Sigmoid colon (tissue), 4 donors: Measurements from ENCODE around the gene PCDHGB1.

ENCODE experiments used
- EP300 ChIP-seq, 4 donors: sonication (generic); formaldehyde crosslinking; IDR thresholded peaks; one replicate each; pipeline ENCODE4 v1.6.1; 2017; ENCODE audit warnings: antibody characterized with exemption in 4 of 4
- POLR2A ChIP-seq, 2 donors: fragments of 450-650 bp; IDR thresholded peaks; one replicate each; pipeline ENCODE4 v1.6.1; 2016; ENCODE audit warnings: antibody characterized with exemption in 2 of 2, mild to moderate bottlenecking in 2 of 2, moderate library complexity in 2 of 2
- POLR2AphosphoS5 ChIP-seq, 4 donors: sonication (generic); formaldehyde crosslinking; IDR thresholded peaks; one replicate each; pipeline ENCODE4 v1.6.1; 2017; ENCODE audit warnings: antibody characterized with exemption in 4 of 4
- TF ChIP-seq, protein P1 (sequence below), 4 experiments: fragments of 450-650 bp in 3 of 4; fragments of 200-600 bp in 1 of 4; IDR thresholded peaks; one replicate each; pipeline ENCODE4 v1.5.1; 2016 to 2019; ENCODE audit warnings: antibody characterized with exemption in 4 of 4, mild to moderate bottlenecking in 3 of 4, moderate library complexity in 2 of 4

GRCh38 chr5:141359790-141360426 is 10.0 kb downstream of the PCDHGB1 start, which contains the start of gene PCDHGB2:
- no peak for TF ChIP-seq POLR2A (IDR thresholded peaks at IDR 0.05)
- TF ChIP-seq, protein P1, sequence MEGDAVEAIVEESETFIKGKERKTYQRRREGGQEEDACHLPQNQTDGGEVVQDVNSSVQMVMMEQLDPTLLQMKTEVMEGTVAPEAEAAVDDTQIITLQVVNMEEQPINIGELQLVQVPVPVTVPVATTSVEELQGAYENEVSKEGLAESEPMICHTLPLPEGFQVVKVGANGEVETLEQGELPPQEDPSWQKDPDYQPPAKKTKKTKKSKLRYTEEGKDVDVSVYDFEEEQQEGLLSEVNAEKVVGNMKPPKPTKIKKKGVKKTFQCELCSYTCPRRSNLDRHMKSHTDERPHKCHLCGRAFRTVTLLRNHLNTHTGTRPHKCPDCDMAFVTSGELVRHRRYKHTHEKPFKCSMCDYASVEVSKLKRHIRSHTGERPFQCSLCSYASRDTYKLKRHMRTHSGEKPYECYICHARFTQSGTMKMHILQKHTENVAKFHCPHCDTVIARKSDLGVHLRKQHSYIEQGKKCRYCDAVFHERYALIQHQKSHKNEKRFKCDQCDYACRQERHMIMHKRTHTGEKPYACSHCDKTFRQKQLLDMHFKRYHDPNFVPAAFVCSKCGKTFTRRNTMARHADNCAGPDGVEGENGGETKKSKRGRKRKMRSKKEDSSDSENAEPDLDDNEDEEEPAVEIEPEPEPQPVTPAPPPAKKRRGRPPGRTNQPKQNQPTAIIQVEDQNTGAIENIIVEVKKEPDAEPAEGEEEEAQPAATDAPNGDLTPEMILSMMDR (IDR thresholded peaks at IDR 0.05) = peak in 1 of 4 experiments; percentile 8
- no peak for TF ChIP-seq EP300 (IDR thresholded peaks at IDR 0.05)
- TF ChIP-seq POLR2AphosphoS5 (IDR thresholded peaks at IDR 0.05) = no peak
